ENCODE data around the gene HOXB3.
"Not testable (repeated sequence)": the region's sequence is repeated elsewhere in the genome, so short reads cannot be mapped to it uniquely, and the experiment has no call there.

Gene HOXB3

GRCh38 chr17:48515925-48516900 lies 73.8 kb downstream of the HOXB3 start:
- no peak for DNase-seq

GRCh38 chr17:48514477-48514876 lies 75.6 kb downstream of the HOXB3 start:
- DNase-seq, result no peak

GRCh38 chr17:48513666-48514455 lies 76.2 kb downstream of the HOXB3 start:
- no peak for DNase-seq

GRCh38 chr17:48513097-48513496 lies 76.9 kb downstream of the HOXB3 start:
- DNase-seq, result no peak

- DNase-seq, result no peak
Measured at GRCh38 chr17:48510761-48511604, 79.1 kb downstream of the HOXB3 start.

GRCh38 chr17:48510381-48510760 lies 79.7 kb downstream of the HOXB3 start:
- no peak for DNase-seq

- DNase-seq, result not testable (repeated sequence)
Measured at GRCh38 chr17:48509708-48510107, 80.3 kb downstream of the HOXB3 start.

GRCh38 chr17:48506246-48506645 lies 83.8 kb downstream of the HOXB3 start:
- DNase-seq, result no peak

GRCh38 chr17:48505788-48506187 lies 84.3 kb downstream of the HOXB3 start:
- no peak for DNase-seq

- DNase-seq, result no peak
Measured at GRCh38 chr17:48504953-48505352, 85.1 kb downstream of the HOXB3 start.

GRCh38 chr17:48503747-48504146 lies 86.3 kb downstream of the HOXB3 start:
- no peak for DNase-seq

- no peak for DNase-seq
Measured at GRCh38 chr17:48502901-48503300, 87.1 kb downstream of the HOXB3 start.

GRCh38 chr17:48502312-48502711 lies 87.7 kb downstream of the HOXB3 start:
- DNase-seq, result no peak

GRCh38 chr17:48500435-48501426 lies 89.3 kb downstream of the HOXB3 start:
- no peak for DNase-seq

GRCh38 chr17:48499735-48500434 lies 90.2 kb downstream of the HOXB3 start:
- DNase-seq, result no peak

GRCh38 chr17:48499248-48499647 lies 90.8 kb downstream of the HOXB3 start:
- no peak for DNase-seq
